Liver (tissue), 3 donors: ENCODE data around the gene GPX4.

Experiments used
- FOXA1 ChIP-seq: IDR thresholded peaks from 2 replicates; pipeline ENCODE4 v1.6.1; 2016; ENCODE audit warnings: antibody characterized with exemption
- GABPA ChIP-seq, 2 donors: IDR thresholded peaks in 1 of 2; conservative IDR thresholded peaks in 1 of 2; 2 replicates each; pipeline ENCODE4 v1.6.1; 2016; ENCODE audit warnings: antibody characterized with exemption in 2 of 2, mild to moderate bottlenecking in 1 of 2, moderate library complexity in 1 of 2
- JUND ChIP-seq, 2 donors: IDR thresholded peaks; 2 replicates each; pipeline ENCODE4 v1.6.1; 2016; ENCODE audit warnings: antibody characterized with exemption in 2 of 2
- RAD21 ChIP-seq, 2 donors: IDR thresholded peaks; 2 replicates each; pipeline ENCODE4 v1.6.1; 2016; ENCODE audit warnings: antibody characterized with exemption in 2 of 2, mild to moderate bottlenecking in 2 of 2
- RXRA ChIP-seq, 2 donors: IDR thresholded peaks; 2 replicates each; pipeline ENCODE4 v1.6.1; 2017 to 2018; ENCODE audit warnings: antibody characterized with exemption in 2 of 2, mild to moderate bottlenecking in 1 of 2
- SP1 ChIP-seq: IDR thresholded peaks from 2 replicates; pipeline ENCODE4 v1.6.1; 2018; ENCODE audit warnings: antibody characterized with exemption, mild to moderate bottlenecking
- TAF1 ChIP-seq: conservative IDR thresholded peaks from 2 replicates; pipeline ENCODE4 v1.6.1; 2016; ENCODE audit warnings: antibody characterized with exemption, mild to moderate bottlenecking
- YY1 ChIP-seq: IDR thresholded peaks from 2 replicates; pipeline ENCODE4 v1.6.1; 2016; ENCODE audit warnings: antibody characterized with exemption, mild to moderate bottlenecking
- TF ChIP-seq, protein P1 (sequence below): fragments of 150-350 bp; IDR thresholded peaks from 2 replicates; pipeline ENCODE4 v1.5.1; 2017; ENCODE audit warnings: improper control_type of control experiment, low read depth, low read length; ENCODE audit not compliant: missing input control
- TF ChIP-seq, protein P2 (sequence below): IDR thresholded peaks from 2 replicates; pipeline ENCODE4 v1.6.1; 2016; ENCODE audit warnings: antibody characterized with exemption, mild to moderate bottlenecking
- TF ChIP-seq, protein P3 (sequence below): IDR thresholded peaks from 2 replicates; pipeline ENCODE4 v1.6.1; 2016; ENCODE audit warnings: antibody characterized with exemption
- TF ChIP-seq, protein P4 (sequence below): IDR thresholded peaks from 2 replicates; pipeline ENCODE4 v1.6.1; 2016; ENCODE audit warnings: antibody characterized with exemption
- donor health status: healthy.
- donor health status: healthy.

DNA sequence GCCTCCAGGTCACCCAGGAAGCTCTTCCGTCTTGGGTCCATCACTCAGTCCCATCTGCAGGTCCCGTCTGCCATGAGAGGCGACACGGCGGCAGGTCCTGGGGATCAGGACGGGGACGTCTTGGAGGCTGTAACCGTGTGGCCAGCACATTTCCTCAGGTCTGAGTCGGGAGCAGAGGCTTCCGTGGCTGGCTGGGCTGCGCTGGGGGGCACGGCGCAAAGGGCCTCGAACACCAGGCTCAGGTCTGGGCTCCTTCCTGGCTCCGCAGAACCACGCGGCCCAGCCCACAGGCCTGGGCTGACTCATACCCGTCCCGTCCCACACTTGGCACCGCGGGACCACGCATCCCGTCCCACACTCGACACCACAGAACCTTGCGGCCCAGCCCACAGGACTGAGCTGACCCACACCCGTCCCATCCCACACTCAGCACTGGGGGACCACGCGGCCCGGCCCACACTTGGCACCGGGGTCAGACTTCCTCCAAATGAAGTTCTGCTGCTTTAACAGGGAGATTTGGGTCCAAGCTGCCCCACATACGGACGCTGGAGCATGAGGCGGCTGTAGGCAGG is 40.1 kb downstream of the GPX4 start:
- TF ChIP-seq, protein P1, sequence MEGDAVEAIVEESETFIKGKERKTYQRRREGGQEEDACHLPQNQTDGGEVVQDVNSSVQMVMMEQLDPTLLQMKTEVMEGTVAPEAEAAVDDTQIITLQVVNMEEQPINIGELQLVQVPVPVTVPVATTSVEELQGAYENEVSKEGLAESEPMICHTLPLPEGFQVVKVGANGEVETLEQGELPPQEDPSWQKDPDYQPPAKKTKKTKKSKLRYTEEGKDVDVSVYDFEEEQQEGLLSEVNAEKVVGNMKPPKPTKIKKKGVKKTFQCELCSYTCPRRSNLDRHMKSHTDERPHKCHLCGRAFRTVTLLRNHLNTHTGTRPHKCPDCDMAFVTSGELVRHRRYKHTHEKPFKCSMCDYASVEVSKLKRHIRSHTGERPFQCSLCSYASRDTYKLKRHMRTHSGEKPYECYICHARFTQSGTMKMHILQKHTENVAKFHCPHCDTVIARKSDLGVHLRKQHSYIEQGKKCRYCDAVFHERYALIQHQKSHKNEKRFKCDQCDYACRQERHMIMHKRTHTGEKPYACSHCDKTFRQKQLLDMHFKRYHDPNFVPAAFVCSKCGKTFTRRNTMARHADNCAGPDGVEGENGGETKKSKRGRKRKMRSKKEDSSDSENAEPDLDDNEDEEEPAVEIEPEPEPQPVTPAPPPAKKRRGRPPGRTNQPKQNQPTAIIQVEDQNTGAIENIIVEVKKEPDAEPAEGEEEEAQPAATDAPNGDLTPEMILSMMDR: no peak
- TF ChIP-seq, protein P2, sequence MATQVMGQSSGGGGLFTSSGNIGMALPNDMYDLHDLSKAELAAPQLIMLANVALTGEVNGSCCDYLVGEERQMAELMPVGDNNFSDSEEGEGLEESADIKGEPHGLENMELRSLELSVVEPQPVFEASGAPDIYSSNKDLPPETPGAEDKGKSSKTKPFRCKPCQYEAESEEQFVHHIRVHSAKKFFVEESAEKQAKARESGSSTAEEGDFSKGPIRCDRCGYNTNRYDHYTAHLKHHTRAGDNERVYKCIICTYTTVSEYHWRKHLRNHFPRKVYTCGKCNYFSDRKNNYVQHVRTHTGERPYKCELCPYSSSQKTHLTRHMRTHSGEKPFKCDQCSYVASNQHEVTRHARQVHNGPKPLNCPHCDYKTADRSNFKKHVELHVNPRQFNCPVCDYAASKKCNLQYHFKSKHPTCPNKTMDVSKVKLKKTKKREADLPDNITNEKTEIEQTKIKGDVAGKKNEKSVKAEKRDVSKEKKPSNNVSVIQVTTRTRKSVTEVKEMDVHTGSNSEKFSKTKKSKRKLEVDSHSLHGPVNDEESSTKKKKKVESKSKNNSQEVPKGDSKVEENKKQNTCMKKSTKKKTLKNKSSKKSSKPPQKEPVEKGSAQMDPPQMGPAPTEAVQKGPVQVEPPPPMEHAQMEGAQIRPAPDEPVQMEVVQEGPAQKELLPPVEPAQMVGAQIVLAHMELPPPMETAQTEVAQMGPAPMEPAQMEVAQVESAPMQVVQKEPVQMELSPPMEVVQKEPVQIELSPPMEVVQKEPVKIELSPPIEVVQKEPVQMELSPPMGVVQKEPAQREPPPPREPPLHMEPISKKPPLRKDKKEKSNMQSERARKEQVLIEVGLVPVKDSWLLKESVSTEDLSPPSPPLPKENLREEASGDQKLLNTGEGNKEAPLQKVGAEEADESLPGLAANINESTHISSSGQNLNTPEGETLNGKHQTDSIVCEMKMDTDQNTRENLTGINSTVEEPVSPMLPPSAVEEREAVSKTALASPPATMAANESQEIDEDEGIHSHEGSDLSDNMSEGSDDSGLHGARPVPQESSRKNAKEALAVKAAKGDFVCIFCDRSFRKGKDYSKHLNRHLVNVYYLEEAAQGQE: no peak
- TF ChIP-seq JUND (IDR thresholded peaks at IDR 0.05) (no peak), TAF1 (no peak), FOXA1 (no peak), SP1 (no peak), YY1 (no peak), RAD21 (IDR thresholded peaks at IDR 0.05) (no peak), RXRA (IDR thresholded peaks at IDR 0.05) (no peak), GABPA (IDR thresholded peaks at IDR 0.05 in 1 of 2, conservative IDR thresholded peaks at IDR 0.05 in 1 of 2) (no peak)
- TF ChIP-seq, protein P3, sequence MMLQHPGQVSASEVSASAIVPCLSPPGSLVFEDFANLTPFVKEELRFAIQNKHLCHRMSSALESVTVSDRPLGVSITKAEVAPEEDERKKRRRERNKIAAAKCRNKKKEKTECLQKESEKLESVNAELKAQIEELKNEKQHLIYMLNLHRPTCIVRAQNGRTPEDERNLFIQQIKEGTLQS: no peak
- TF ChIP-seq, protein P4, sequence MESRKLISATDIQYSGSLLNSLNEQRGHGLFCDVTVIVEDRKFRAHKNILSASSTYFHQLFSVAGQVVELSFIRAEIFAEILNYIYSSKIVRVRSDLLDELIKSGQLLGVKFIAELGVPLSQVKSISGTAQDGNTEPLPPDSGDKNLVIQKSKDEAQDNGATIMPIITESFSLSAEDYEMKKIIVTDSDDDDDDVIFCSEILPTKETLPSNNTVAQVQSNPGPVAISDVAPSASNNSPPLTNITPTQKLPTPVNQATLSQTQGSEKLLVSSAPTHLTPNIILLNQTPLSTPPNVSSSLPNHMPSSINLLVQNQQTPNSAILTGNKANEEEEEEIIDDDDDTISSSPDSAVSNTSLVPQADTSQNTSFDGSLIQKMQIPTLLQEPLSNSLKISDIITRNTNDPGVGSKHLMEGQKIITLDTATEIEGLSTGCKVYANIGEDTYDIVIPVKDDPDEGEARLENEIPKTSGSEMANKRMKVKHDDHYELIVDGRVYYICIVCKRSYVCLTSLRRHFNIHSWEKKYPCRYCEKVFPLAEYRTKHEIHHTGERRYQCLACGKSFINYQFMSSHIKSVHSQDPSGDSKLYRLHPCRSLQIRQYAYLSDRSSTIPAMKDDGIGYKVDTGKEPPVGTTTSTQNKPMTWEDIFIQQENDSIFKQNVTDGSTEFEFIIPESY: no peak
